OCI-LY3 (cell line): ENCODE results near the gene NGDN.

ENCODE experiments used
- CTCF ChIP-seq: fragments of 200-600, 300-600 bp; sonication (generic); IDR thresholded peaks from 2 replicates; pipeline ENCODE4 v1.5.1; 2014; ENCODE audit warnings: antibody characterized with exemption, low read length, low read depth
- EZH2phosphoT487 ChIP-seq: fragments of 200-600 bp; shearing (Covaris generic); IDR thresholded peaks from 2 replicates; pipeline ENCODE4 v1.6.1; 2018; ENCODE audit warnings: antibody characterized with exemption, mixed run types, low read depth

GRCh38 chr14:23517650-23518326, 48.3 kb downstream of the NGDN start:
- TF ChIP-seq CTCF (no peak), EZH2phosphoT487 (no peak)
